ENCODE results near the gene LRCOL1. TPM values are rescaled to one million over a fixed set of nuclear protein-coding genes. Genes with fewer than 3 reads are reported as not detected.

Gene LRCOL1
- total and polyA plus RNA-seq, 2 of the 13 experiments (the other 11 are each of a cell fraction or from before 2014, with no cell fraction given): not detected

DNA sequence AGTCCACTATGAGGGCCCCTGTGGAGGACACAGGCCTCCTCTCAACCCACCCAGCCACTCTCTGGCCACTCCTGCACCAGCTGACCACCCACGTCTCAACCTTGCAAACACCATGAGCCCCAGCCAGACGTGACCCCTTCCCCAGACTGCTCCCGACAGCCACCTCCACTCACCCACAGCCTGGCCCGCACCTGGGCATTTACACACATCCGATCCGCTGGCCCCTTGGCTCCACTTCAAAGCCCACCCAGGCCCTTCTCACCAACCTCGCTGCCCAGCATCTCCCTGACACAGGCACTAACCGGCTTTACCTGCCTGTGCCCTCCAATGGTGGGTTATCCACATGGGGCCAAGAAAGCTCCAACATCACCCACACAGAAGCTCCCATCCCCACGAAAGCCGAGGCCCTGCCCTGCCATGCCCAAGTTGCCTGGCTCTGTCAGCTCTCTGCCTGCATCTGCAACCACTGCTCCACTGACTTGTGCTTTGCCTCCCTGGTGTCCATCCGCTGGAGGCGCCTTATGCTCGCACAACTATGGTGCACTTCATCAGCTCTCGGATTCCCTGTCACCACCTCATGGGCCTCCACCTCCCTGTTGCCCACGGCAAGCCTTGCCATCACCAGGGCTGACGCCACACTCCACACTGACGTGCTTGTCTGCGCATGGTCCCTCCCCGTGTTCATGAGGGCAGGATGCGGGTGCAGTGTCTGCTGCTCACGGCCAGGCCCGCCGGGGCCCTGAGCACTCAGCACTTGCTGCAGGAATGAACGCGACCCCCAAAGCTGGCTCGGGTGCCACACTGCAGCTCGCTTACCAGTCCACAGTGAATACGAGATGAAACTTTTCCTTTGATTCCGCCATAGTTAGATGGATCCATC is 24.9 kb upstream of the LRCOL1 start:
- H3K36me3 ChIP-seq (replicated peaks in 1 of 2; ENCODE audit: control insufficient read depth in 1 of 2, insufficient read depth in 2 of 2, low read length in 2 of 2): peaks cover 41 to 85% of the 10 kb centered on the region in 2 experiments; a peak in 4 of 5 replicates
- WGBS (ENCODE audit: low lambda C conversion rate): 90% methylated on average over 29 of the region's 29 CpGs
- intact Hi-C loops (cut with micrococcal nuclease; ENCODE audit: unreplicated experiment) (no loop called here), in situ Hi-C loops (cut with HindIII; ENCODE audit: extremely low pct_ligation_motif_present, low pct_unique_long_range_greater_than_20kb) (no loop called here)
- no peaks in the 10 kb centered on the region for H3K27me3 ChIP-seq (ENCODE audit: control insufficient read depth in 1 of 2, insufficient read depth in 2 of 2, low read length in 2 of 2)
- FAIRE-seq (no peak), ATAC-seq (no peak), DNase-seq (ENCODE audit: low spot score) (no peak)
- no peaks in the 10 kb centered on the region for H3K79me2 ChIP-seq (ENCODE audit: insufficient read depth, low read length)
- no peaks in the 10 kb centered on the region for H3K4me1 ChIP-seq (ENCODE audit: insufficient read depth, low read length)
- TF ChIP-seq SNRNP70 (IDR thresholded peaks at IDR 0.05; ENCODE audit: low read depth, low read length): no peak
- no peak for TF ChIP-seq MAFG (CRISPR knock-in tag; IDR thresholded peaks at IDR 0.05)
- no peak for TF ChIP-seq ZNF337 (CRISPR knock-in tag; IDR thresholded peaks at IDR 0.05; ENCODE audit: borderline replicate concordance, low read depth)
- TF ChIP-seq ZNF138 (CRISPR knock-in tag; IDR thresholded peaks at IDR 0.05; ENCODE audit: low read depth): no peak
- TF ChIP-seq AGO2 (optimal IDR thresholded peaks at IDR 0.05; ENCODE audit: low read depth, low read length): peak; percentile 24
- no TSS peak for BruUV-seq (replicated peaks)
- ChIA-PET CTCF (ENCODE audit: low intra/inter-chr PET ratio, low total read pairs) (no interaction called here), POLR2A (no interaction called here)
- H3K4me3 ChIP-seq (replicated peaks in 1 of 3; ENCODE audit: insufficient read depth in 1 of 3, low read depth in 2 of 3, low read length in 3 of 3): no peak overlapping the region
- no peaks in the 10 kb centered on the region for H3K9me3 ChIP-seq (ENCODE audit: low read length)
- H4K20me1 ChIP-seq (ENCODE audit: insufficient read depth, low read length): no peaks in the 10 kb centered on the region; the same call in 1 of the 2 replicates
- no peak overlapping the region for H3K4me2 ChIP-seq (ENCODE audit: low read depth, low read length)
- no peak overlapping the region for H3K9ac ChIP-seq (ENCODE audit: insufficient read depth, low read depth, low read length)
- H2AFZ ChIP-seq (ENCODE audit: low read length): no peak overlapping the region
- no peak overlapping the region for H3K27ac ChIP-seq (ENCODE audit: extremely low read length, insufficient read depth, low read length)

- in situ Hi-C loops (cut with HindIII; ENCODE audit: extremely low pct_ligation_motif_present, low pct_unique_long_range_greater_than_20kb) (no loop called here), intact Hi-C loops (cut with micrococcal nuclease; ENCODE audit: unreplicated experiment) (no loop called here)
- H3K4me2 ChIP-seq (ENCODE audit: low read depth, low read length): no peak overlapping the region
- ChIA-PET POLR2A (no interaction called here), CTCF (ENCODE audit: low intra/inter-chr PET ratio, low total read pairs) (no interaction called here)
- no peaks in the 10 kb centered on the region for H3K79me2 ChIP-seq (ENCODE audit: insufficient read depth, low read length)
- H2AFZ ChIP-seq (ENCODE audit: low read length): no peak overlapping the region
- no peaks in the 10 kb centered on the region for H3K9me3 ChIP-seq (ENCODE audit: low read length)
- no peaks in the 10 kb centered on the region for H3K27me3 ChIP-seq (ENCODE audit: control insufficient read depth in 1 of 2, insufficient read depth in 2 of 2, low read length in 2 of 2)
- FAIRE-seq (no peak), ATAC-seq (no peak), DNase-seq (ENCODE audit: low spot score) (no peak)
- H3K4me3 ChIP-seq (replicated peaks in 1 of 3; ENCODE audit: insufficient read depth in 1 of 3, low read depth in 2 of 3, low read length in 3 of 3): no peak overlapping the region
- H3K4me1 ChIP-seq (ENCODE audit: insufficient read depth, low read length): no peaks in the 10 kb centered on the region
- peaks cover 41 to 89% of the 10 kb centered on the region in 2 experiments; a peak in 4 of 5 replicates for H3K36me3 ChIP-seq (replicated peaks in 1 of 2; ENCODE audit: control insufficient read depth in 1 of 2, insufficient read depth in 2 of 2, low read length in 2 of 2)
- H3K27ac ChIP-seq (ENCODE audit: extremely low read length, insufficient read depth, low read length): no peak overlapping the region
- 97% methylated on average over 18 of the region's 21 CpGs for WGBS (ENCODE audit: low lambda C conversion rate)
- no peak overlapping the region for H3K9ac ChIP-seq (ENCODE audit: insufficient read depth, low read depth, low read length)
- no peaks in the 10 kb centered on the region; the same call in 1 of the 2 replicates for H4K20me1 ChIP-seq (ENCODE audit: insufficient read depth, low read length)
- no TSS peak for BruUV-seq (replicated peaks)
- no peak for TF ChIP-seq DZIP1 (CRISPR knock-in tag; IDR thresholded peaks at IDR 0.05)
- TF ChIP-seq PLSCR1 (CRISPR knock-in tag; IDR thresholded peaks at IDR 0.05; ENCODE audit: borderline replicate concordance): no peak
- TF ChIP-seq NFIC (IDR thresholded peaks at IDR 0.05; ENCODE audit: low read length): no peak
- TF ChIP-seq MYC (CRISPR knock-in tag; IDR thresholded peaks at IDR 0.05; ENCODE audit: borderline replicate concordance): no peak
Measured at GRCh38 chr12:132634411-132634990, 24.1 kb upstream of the LRCOL1 start.

All from HepG2 (cell line).